CD4-positive, alpha-beta T cell treated with Interferon gamma for 1 hour (primary cell): Measurements from ENCODE around the gene ITFG2.
"Not testable (repeated sequence)": the region's sequence is repeated elsewhere in the genome, so short reads cannot be mapped to it uniquely, and the experiment has no call there.

Experiments
- DNase-seq: peaks from one replicate; pipeline ENCODE4 v3.0.0-alpha.2; 2020

ITFG2 gene

GRCh38 chr12:2864198-2864597, 51.7 kb downstream of the ITFG2 start:
- no peak for DNase-seq

GRCh38 chr12:2868986-2869632, 56.6 kb downstream of the ITFG2 start:
- not testable (repeated sequence) for DNase-seq
